GM13977 (cell line): ENCODE measurements around the gene RRP15.

Experiments
- DNase-seq: peaks from one replicate; pipeline ENCODE4 v3.0.0; 2012; ENCODE audit warnings: low spot score
- CTCF ChIP-seq: IDR thresholded peaks from 2 replicates; pipeline ENCODE4 v1.5.1; 2012; ENCODE audit warnings: mild to moderate bottlenecking, control low read depth; ENCODE audit not compliant: insufficient read depth; ENCODE audit errors: extremely low read depth, missing control alignments
- in situ Hi-C: fragments of 300-500 bp; cut with MboI; formaldehyde crosslinking; loops from one replicate; pipeline ENCODE4 v1.12.0; 2022; ENCODE audit warnings: low sequenced_read_pairs, low pct_unique_long_range_greater_than_20kb, mixed read lengths, inconsistent platforms; ENCODE audit not compliant: unreplicated experiment

The RRP15 gene

GRCh38 chr1:218342091-218342490 lies 57.0 kb downstream of the RRP15 start:
- DNase-seq, result no peak
- TF ChIP-seq CTCF, result no peak
- in situ Hi-C loops, result loop anchor here (25.0 kb wide), 3 partner anchors 845 to 1470 kb away; no protein-coding TSS in a partner anchor

- TF ChIP-seq CTCF, result no peak
- no peak for DNase-seq
- in situ Hi-C loops, result loop anchor here (25.0 kb wide), 3 partner anchors 842 to 1467 kb away; no protein-coding TSS in a partner anchor
These were observed 60.0 kb downstream of the RRP15 start, which contains the start of gene TGFB2 for GRCh38 chr1:218344814-218345672. TGFB2 (plus strand) TSS chr1:218345336; CDS start chr1:218346702, 1,366 bp downstream.

- no peak for TF ChIP-seq CTCF
- DNase-seq, result peak; percentile 50
- in situ Hi-C loops, result loop anchor here (25.0 kb wide), 3 partner anchors 841 to 1466 kb away; no protein-coding TSS in a partner anchor
These were observed 60.7 kb downstream of the RRP15 start for GRCh38 chr1:218345673-218346390.

GRCh38 chr1:218346391-218347204 lies 61.5 kb downstream of the RRP15 start:
- in situ Hi-C loops, result loop anchor here (25.0 kb wide), 3 partner anchors 841 to 1466 kb away; no protein-coding TSS in a partner anchor
- TF ChIP-seq CTCF, result no peak
- DNase-seq, result no peak

GRCh38 chr1:218347336-218347722 lies 62.2 kb downstream of the RRP15 start:
- in situ Hi-C loops, result loop anchor here (25.0 kb wide), 3 partner anchors 840 to 1465 kb away; no protein-coding TSS in a partner anchor
- no peak for TF ChIP-seq CTCF
- DNase-seq, result no peak
